Inflammatory macrophage treated with lipopolysaccharide for 1 hour (primary cell): Measurements from ENCODE around the gene LRTM1.

Experiments
- DNase-seq, 2 donors: peaks; one replicate each; pipeline ENCODE4 v3.0.0-alpha.2; 2020 to 2022

LRTM1 gene

GRCh38 chr3:54928046-54928770, at the start of gene LRTM1:
Gene LRTM1 (minus strand): TSS chr3:54928059. CDS start chr3:54927911, 148 bp downstream.
- DNase-seq, result no peak

- DNase-seq, result no peak
These were observed 49.6 kb upstream of the LRTM1 start for GRCh38 chr3:54977439-54977838.

DNA sequence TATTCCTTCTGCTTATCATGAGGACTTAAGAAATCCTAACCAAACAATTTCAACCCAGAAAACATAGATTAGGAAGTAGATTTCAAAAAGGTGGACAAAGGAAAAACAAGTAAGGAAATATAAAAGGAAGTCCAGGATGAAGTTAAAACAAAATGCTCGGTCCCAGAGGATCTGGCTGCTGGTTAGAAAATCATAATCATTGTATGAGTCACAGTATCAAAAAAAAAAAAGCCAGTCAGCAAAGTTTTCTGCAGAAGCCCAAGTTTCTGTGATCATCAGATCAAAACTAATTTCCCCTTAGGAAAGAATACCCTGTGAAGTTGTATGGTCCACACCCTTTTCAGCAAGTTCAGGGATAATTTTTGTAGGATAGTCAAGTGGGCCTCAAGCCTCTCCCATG, 43.0 kb upstream of the LRTM1 start:
- DNase-seq, result no peak

DNA sequence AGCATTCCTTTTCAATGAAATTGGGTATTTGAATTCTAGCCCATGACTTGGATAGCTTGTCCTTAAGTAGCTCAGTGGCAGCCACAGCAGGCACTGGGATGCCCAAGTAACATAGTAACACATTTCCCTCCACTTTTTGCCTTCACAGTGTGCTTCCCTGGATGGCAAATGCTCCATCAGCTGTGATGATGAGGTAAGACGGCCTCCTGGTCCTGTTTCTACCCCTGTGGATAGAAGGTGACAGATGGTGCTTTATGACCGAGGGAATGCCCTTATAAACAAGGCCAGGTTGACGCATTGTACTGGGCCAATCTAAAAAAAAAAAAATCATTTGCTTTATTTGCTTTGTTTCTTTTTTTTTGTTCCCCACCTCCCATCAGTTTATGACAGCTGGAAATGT, 41.8 kb upstream of the LRTM1 start:
- DNase-seq, result no peak

DNA sequence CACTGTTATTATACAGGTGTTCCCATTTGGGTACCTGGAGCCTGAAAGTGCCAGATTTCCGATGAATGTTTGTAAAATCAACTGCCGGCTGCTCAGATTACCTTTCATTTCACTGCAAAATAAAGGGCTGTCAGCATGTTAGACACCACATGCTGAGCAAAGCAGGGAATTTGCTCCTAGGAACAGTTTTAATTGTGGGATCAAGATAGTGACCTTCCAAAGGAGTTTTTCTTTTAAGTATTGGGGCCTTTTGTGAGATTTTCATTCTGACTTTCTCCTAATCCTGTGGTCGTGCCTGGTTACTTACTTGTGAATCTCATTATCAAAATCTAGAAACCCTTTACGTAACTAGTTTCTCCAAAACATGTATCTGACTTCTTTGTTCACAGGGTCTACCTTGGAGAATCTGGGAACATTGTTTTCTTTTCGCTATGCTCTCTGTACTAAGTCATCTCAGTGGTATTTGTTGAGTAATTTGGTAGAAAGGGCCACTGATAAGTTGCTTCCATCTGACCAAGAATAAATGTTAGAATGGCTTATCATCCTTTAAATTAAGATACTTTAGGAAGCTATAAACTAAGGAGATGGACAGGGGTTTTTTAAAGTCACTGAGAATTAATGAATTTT, 40.8 kb upstream of the LRTM1 start:
- no peak for DNase-seq

DNA sequence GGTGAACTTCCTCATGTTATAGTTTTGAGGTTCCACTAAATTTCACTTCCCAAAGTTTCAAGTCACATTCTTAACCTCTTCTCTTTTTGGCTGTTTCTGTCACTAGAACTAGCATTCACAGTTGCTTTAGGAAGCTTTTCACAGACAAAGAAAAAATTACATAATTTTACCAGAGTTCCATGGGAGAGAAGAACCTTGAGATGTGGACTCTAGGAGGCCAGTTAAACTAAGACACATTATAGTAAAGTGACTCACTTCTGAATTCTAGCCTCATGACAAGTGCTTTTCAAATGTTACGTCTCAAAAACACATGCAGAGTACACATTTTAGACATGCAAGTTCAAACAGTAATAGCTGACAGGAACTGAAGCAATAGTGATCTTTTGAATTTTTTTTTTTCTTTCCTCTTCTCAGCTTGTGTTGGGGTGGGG, 39.9 kb upstream of the LRTM1 start:
- DNase-seq, result peak; percentile 49 to 53

DNA sequence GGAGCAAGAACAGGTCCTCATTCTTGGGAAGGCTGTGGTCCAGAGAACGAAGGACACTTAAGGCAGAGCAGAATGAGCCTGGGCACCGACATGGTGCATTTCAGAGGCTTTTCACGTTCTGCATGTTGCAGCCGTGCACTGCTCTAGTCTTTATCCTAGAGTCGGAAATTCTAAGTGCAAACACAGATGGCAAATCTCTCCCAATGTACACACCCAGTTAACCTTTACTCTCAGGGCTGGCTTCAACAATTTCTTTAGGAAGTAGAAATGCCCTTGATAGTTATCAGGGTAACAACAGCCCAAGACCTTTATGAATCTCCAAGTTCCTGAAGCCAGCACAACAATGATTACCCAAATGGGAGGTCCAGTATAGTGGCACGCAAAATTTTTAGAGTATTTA, 39.1 kb upstream of the LRTM1 start:
- no peak for DNase-seq

- no peak for DNase-seq
These were observed 37.9 kb upstream of the LRTM1 start for GRCh38 chr3:54965746-54966145.

GRCh38 chr3:54964081-54964480, 36.2 kb upstream of the LRTM1 start:
- DNase-seq, result no peak

DNA sequence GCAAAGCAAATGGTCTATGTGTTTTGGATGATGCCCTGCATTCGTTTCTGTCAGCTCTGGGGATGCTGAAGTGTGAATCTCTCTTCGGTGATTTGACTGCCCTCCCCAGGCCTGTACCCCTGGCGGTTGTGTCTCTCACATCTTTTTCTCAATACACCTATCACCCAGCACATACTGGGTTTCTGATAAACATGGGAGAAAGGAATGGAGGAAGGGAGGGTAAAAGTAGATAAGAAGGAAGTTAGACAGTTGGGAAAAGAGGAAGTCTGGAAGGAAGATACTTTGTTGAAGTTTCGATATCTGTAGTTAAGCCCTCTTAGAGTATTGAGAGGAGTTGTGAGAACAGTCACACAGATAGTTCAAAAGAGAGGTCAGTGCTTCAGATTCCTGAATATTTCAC, 35.8 kb upstream of the LRTM1 start:
- peak in 1 of 2 donors; percentile 46 for DNase-seq

DNA sequence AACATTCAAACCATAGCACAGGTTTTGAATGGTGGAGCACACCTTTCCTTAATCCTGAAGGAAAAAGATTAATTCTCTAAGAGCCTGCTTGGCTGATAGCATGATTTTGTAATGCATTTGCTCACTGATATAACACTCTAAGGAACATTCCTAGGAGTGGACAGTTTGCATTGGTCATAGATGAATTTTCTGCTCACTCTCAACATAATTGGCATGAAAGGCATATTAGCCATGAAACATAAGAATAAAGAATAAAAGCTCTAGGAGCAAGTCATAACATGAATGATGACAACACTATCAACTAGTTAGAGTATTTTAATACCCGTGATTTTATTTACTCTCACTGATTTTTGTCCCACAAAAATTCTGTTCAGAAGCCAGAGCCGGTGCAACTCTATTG, 34.3 kb upstream of the LRTM1 start:
- DNase-seq, result no peak

DNA sequence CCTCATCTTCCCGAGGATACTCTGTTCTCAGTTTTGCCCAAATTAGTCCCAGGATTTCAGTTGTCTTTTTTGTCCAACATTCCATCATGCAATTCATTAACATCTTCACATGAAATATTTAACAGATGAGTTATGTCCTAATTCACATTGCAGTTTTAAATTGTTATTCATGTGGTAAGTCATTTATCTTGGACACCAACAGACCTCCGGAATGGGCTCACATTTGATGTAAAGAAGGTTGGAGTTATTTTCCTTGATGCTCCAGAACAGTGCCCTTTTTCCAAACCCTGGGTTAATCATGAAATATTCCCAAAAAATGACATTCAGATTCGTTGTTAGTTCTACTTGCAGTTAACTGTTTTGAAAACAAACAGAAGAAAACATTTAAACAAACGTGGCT, 32.8 kb upstream of the LRTM1 start:
- DNase-seq, result no peak

GRCh38 chr3:54960082-54960481, 32.2 kb upstream of the LRTM1 start:
- DNase-seq, result no peak

DNA sequence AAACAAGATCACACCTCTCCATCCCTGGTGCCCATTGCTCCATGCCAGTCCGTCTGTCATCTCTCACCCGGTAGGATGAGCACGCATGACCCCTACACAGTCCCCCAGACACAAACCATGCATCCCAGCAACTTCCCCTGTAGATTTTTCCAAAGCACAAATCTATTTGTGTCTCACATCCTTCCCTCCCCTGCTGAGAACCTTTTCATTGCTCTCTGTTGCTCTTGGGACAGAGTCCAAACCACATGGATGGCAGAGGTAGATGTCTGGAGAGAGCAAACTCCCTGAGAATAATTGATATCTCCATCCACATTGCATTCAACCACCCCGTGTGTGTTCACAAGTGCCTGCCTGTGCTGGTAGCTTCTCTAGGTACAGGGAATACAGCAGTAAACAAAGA, 29.9 kb upstream of the LRTM1 start:
- DNase-seq, result no peak

GRCh38 chr3:54955941-54956340, 28.1 kb upstream of the LRTM1 start:
- DNase-seq, result no peak

DNA sequence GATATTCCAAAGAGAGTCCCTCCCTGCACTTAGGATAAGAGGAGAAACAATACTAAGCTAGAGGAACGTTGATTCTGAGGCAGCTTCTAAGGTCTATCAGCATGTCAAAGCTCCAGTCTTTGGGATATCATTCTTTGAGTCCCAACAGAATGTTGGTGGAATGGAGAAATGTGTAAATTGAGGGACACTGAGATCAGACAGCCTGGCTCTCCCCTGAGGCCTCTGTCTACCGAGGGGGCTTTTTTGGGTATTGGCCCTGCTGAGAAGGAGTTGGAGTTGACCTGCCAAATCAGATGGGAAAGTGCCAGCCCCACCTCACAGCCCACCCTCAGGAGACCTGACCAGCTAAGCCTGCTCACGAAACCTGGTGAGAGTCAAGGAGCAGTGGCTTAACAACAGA, 27.6 kb upstream of the LRTM1 start:
- no peak for DNase-seq

GRCh38 chr3:54954521-54954920, 26.7 kb upstream of the LRTM1 start:
- DNase-seq, result no peak

DNA sequence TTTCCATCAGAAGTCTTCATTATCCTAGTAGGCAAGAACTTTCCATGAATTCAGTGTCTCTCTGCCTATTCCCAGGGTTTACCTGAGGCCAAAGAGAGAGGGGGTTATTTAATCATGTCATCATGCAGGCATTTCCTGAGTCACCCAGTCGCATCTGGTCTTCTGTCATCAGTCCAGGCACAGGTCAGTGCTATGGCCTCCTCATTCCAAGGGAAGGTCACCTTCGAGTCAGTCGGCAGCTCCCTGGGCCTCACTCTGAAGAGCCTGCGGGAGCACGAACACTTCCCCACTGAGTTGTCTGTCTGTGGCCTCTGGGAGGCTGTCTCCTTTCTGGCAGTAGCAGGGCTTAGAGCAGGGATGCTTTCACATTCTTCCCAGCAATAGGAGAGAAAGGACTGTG, 26.2 kb upstream of the LRTM1 start:
- DNase-seq, result no peak

- peak; percentile 30 to 71 for DNase-seq
These were observed 23.5 kb upstream of the LRTM1 start for GRCh38 chr3:54951405-54951804.

DNA sequence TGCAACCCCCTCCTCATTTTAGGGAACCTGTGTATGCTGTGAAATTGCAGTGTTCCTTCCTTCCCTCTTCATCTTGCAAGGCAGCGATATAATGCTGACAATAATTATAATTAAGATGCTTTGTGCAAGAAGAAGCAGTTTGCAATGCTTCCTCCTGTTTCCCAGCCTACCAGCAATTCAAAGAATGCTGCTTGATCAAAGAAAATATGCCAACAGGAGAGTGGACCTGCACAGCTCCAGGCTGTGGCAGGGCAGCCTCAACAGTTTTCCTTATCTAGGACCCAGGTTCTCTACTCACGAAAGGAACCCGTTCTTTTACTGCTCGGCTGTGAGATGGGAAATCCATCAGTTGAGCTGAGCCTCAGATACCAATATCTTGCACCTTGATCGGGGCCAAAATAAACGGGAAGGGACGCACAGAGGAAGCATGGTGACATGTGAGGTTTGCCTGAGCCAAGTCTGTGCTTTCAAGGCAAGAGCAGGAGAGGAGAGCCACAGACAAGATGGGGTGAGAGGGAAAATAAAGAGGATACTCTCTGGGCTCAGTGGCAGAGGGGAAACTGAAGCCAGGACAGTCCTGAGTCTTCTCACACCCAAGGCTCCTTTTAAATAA, 22.6 kb upstream of the LRTM1 start:
- no peak for DNase-seq

GRCh38 chr3:54949491-54950044, 21.7 kb upstream of the LRTM1 start:
- DNase-seq, result no peak

GRCh38 chr3:54941690-54942362, 14.0 kb upstream of the LRTM1 start:
- no peak for DNase-seq

DNA sequence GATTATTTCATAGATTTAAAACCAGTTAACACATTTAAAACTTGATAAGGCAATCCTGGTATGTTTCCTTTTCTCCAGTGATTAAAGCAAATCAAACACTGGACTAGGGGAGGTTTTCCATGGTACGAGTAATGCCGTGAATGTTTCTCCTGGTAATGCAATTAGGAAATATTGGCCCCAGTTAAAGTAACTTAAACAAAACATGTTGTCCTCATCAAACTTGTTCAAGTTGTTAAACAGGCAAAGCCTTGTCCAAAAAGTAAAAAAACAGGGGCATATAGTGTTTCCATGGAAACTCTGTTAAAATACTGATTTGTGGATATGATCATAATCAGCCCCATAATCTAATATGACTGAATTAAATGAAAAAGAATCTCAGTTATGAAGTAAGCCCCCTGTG, 13.1 kb upstream of the LRTM1 start:
- DNase-seq, result no peak
